Bronchial epithelial cell (primary cell): ENCODE data around the gene GCK. TPM values are rescaled to one million over a fixed set of nuclear protein-coding genes. Genes with fewer than 3 reads are reported as not detected.

ENCODE experiments used
- DNase-seq: peaks from one replicate; pipeline ENCODE4 v3.0.0-alpha.2; 2010; ENCODE audit warnings: low read depth
- FAIRE-seq: peaks from 2 replicates; lab custom pipeline; 2011; peaks lifted over from hg19 to GRCh38; lab: Jason Lieb, UNC
- H3K27me3 ChIP-seq: 2 replicates; pipeline ENCODE4 v1.5.1; 2011; ENCODE audit warnings: low read length; ENCODE audit not compliant: control insufficient read depth, insufficient read depth
- H3K36me3 ChIP-seq: 2 replicates; pipeline ENCODE4 v1.5.1; 2011; ENCODE audit warnings: low read length; ENCODE audit not compliant: control insufficient read depth, insufficient read depth
- H3K4me3 ChIP-seq: 2 replicates; pipeline ENCODE4 v1.5.1; 2011; ENCODE audit warnings: mild to moderate bottlenecking, low read depth, low read length, control low read depth
- CTCF ChIP-seq: IDR thresholded peaks from 2 replicates; pipeline ENCODE4 v1.5.1; 2011; ENCODE audit warnings: mild to moderate bottlenecking, moderate library complexity, low read length, control low read depth, inconsistent platforms; ENCODE audit not compliant: insufficient read depth, severe bottlenecking
- total RNA-seq: library from RNA; depleted of rRNA; stranded (reverse); fragments of >200 nt; gene quantifications from 2 replicates; pipeline ENCODE4 v1.2.1, GENCODE V29; 2014

The GCK gene
- total RNA-seq, 1 donor from 2014 or later, result 0.53 TPM

- no peaks in the 10 kb centered on the region for H3K27me3 ChIP-seq
- DNase-seq (no peak), FAIRE-seq (no peak)
- no peaks in the 10 kb centered on the region for H3K36me3 ChIP-seq
- H3K4me3 ChIP-seq, result no peak overlapping the region
- no peak for TF ChIP-seq CTCF
These were observed 45.8 kb upstream of the GCK start for GRCh38 chr7:44235066-44235465.

- DNase-seq (no peak), FAIRE-seq (no peak)
- H3K4me3 ChIP-seq, result no peak overlapping the region
- H3K27me3 ChIP-seq, result no peaks in the 10 kb centered on the region
- H3K36me3 ChIP-seq, result no peaks in the 10 kb centered on the region
- no peak for TF ChIP-seq CTCF
These were observed 43.9 kb upstream of the GCK start for GRCh38 chr7:44232901-44233715.

- no peaks in the 10 kb centered on the region for H3K36me3 ChIP-seq
- TF ChIP-seq CTCF, result no peak
- H3K4me3 ChIP-seq, result no peak overlapping the region
- FAIRE-seq (no peak), DNase-seq (no peak)
- H3K27me3 ChIP-seq, result no peaks in the 10 kb centered on the region
These were observed 43.2 kb upstream of the GCK start for GRCh38 chr7:44232396-44232795.

- Histone ChIP-seq H3K36me3 (no peaks in the 10 kb centered on the region), H3K27me3 (no peaks in the 10 kb centered on the region), H3K4me3 (no peak overlapping the region)
- FAIRE-seq (no peak), DNase-seq (no peak)
- TF ChIP-seq CTCF, result no peak
These were observed 41.8 kb upstream of the GCK start for GRCh38 chr7:44231088-44231487.

- no peak for DNase-seq
- no peaks in the 10 kb centered on the region for H3K36me3 ChIP-seq
- H3K4me3 ChIP-seq, result no peak overlapping the region
- no peaks in the 10 kb centered on the region for H3K27me3 ChIP-seq
- no peak for FAIRE-seq
- no peak for TF ChIP-seq CTCF
These were observed 41.0 kb upstream of the GCK start for GRCh38 chr7:44230286-44230685.
